Left colon (tissue), 2 donors: ENCODE measurements around the gene POLA1. TPM values are rescaled to one million over a fixed set of nuclear protein-coding genes. Genes with fewer than 3 reads are reported as not detected.
A peak's percentile ranks its signal among the peaks of the same experiment; 100 is the strongest.
"Not testable (repeated sequence)": the region's sequence is repeated elsewhere in the genome, so short reads cannot be mapped to it uniquely, and the experiment has no call there.

Experiments
- ATAC-seq: fragments of 200-7000 bp; cut with Tn5 transposase; one replicate; pipeline ENCODE4 v1.9.1; 2020; ENCODE audit warnings: mild to moderate bottlenecking, moderate library complexity
- DNase-seq, 2 donors: peaks; one replicate each; pipeline ENCODE4 v3.0.0-alpha.2; 2020
- intact Hi-C, 2 donors: fragments of 100-400 bp; cut with DNase I in 1 of 2; cut with micrococcal nuclease in 1 of 2; formaldehyde crosslinking; loops; one replicate each; pipeline versions ENCODE4 v1.11.2 to v1.14.0; 2022; cut with DNase I, micrococcal nuclease
- total RNA-seq, 2 donors: library from RNA; stranded (reverse); fragmentation: NEBNext Ultra II Directional; extraction: Animal tissue kit (Norgen Biotek cat#: 25700); gene quantifications; one replicate each; pipeline ENCODE4 v1.2.1, GENCODE V29; 2021
- donor health status: DM: no; HTN: no; CAD: no.
- donor health status: DM: yes; HTN: yes; CAD: no.

Gene POLA1
- total RNA-seq, 2 donors from 2014 or later: 6.4 to 7.9 TPM

DNA sequence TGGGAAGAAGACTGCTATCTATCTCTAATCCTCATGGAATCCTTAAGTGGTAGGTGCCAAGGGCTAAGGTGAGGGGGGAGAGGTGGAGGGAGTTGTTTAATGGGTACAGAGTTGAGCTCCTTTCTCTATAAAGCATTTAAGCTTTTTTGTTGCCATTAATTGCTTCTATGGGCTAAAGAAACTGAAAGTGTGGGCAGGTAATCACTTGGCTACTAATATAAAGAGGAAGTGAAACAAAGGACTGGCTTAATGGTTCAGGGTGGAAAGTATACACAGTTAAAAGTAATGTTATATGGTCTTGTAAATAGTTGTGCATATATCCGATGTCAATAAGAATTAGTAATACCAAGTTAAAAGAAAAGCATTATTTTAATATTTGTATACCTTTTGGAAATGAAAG, 83.9 kb downstream of the POLA1 start:
- ATAC-seq (no peak), DNase-seq (no peak)
- intact Hi-C loops: no loop called here

DNA sequence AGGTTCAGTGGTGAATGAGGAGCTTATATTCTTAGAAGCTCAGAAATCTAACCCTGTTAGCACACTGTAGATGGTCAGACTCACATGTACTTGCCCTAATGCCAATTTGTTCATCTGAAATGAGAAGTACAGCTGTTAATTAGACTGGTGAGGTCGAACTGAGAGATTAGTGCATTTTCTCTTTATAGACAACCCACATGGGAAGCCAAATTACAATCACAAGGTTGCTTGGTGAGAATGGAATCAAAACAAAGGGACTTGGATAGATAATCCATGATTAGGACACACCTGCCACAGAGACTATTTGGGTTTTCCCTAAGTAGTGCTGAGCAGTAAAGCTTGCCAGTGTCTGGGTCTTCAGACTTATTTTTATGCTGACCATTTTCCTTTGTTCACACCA, 88.3 kb downstream of the POLA1 start:
- ATAC-seq (no peak), DNase-seq (no peak)
- intact Hi-C loops: no loop called here

DNA sequence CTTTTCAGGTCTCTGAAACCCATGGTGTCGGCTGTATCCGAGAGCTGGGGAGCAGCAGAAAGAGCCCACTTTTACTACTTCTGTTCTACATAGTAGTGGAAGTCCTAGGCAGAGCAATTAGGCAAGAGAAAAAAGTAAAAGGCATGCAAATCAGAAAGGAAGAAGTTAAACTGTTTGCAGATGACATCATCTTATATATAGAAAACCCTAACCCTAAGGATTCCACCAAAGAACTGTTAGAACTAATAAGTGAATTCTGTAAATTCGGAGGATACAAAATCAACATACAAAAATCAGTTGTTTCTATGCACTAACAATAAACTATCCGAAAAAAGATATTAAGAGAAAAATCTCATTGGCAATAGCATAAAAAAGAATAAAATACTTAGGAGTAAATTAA, 95.3 kb downstream of the POLA1 start:
- DNase-seq (no peak), ATAC-seq (no peak)
- intact Hi-C loops: no loop called here

DNA sequence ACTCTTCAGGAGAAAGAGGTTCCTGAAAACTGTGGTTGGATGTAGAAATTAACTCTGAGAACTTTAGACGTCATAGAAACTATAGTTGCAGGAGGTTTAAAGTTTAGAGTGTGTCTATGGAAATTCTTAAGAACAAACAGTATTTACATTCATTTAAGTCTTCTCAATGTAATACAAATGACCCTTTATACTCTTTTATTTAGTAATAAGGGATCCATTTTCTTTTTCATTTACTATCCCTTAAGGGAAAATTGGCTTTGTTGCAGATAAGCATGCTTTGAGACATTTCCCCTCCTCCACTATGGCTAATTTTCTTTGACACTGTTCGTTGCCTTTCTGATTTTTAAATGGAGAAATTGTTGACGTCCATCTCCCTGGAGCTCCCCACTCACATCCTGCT, 96.4 kb downstream of the POLA1 start:
- intact Hi-C loops: no loop called here

DNA sequence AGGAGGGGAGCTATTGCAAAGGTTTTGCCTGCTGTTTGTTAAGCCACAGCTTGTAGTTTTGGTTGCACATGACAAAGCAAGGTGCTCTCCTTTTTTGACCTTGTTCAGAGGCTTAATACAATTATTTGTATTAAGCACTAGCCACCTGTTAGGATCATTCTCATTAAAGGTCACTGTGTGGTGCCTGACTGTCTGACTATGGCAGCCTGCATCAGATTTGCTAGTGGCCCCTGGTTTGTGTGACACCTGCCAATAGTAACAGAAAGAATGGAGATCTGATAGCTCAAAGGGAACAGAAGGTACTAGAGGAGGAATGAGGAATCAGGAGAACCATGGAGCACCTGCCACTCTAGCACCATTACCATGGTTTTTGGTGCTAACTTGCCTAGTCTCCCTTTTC, 102.5 kb downstream of the POLA1 start:
- intact Hi-C loops: no loop called here
- ATAC-seq: no peak

More for the DNA sequence above, 96.4 kb downstream of the POLA1 start:
- ATAC-seq (no peak), DNase-seq (no peak)

DNA sequence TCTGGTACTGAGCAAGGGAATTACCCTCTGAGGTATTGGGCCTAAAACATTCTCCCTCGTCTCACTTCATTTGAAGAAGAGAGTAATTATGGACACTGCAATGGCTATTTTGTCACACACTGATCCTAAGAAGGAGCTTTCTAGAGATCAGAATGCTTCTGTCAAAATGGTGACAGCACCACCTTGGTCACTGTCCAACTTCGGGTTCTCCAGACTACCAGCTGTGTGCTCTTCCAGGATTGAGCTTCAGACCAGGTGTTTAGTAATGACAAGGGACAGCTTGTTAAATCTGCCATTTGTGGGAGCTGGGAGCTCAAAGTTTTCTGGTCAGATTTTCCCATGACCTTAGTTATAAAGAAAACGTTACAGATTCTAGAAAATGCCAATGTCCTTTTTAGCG, 105.4 kb downstream of the POLA1 start:
- ATAC-seq (no peak), DNase-seq (no peak)
- intact Hi-C loops: no loop called here

More for the DNA sequence above, 102.5 kb downstream of the POLA1 start:
- DNase-seq: no peak

DNA sequence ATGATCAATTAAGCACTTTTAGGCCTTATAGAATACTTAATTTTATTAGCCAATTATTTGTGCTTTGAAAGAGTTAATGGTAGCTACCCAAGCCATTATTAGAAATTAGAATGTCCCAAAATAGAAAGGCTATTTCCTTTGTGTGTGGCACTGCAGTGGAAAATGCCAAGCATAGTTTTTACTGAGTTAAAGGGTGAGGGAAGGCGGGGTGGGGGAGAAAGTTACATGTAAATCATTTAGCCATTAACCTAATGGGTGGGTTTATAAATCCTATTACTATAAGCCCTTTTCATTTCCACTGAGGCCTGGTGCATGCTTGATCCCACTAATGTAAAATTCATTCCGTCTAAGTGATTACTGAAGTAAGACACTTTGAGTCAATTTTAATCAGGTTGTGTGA, 105.8 kb downstream of the POLA1 start:
- ATAC-seq (no peak), DNase-seq (no peak)
- intact Hi-C loops: no loop called here

- no peak for ATAC-seq
- intact Hi-C loops: no loop called here
- no peak for DNase-seq
Observed at GRCh38 chrX:24805201-24805600, 111.5 kb downstream of the POLA1 start.

- DNase-seq, intact Hi-C loops, ATAC-seq: not testable (repeated sequence)
Observed at GRCh38 chrX:24819807-24820206, 126.1 kb downstream of the POLA1 start.

GRCh38 chrX:24828147-24828546, 134.4 kb downstream of the POLA1 start:
- no peak for DNase-seq
- peak; percentile 38 for ATAC-seq
- intact Hi-C loops: no loop called here

DNA sequence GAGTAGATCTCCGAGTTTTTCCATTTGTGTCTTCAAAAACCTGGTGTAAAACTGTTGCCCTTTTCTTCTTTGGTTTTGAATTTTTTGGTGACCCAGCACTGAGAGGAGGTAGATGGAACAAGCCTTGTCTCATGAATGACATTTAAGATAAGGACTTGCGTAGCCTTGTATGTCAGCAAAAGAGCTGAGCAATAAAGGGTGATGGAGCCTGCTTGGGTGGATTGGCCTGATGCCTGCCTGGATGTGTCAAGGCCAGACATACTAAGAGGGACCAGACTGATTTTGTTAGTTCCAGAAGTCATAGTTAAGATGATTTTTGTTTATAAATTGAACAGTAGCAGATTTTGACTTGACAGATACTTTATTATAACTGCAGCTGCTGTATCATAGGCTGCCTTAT, 134.9 kb downstream of the POLA1 start:
- no peak for DNase-seq
- ATAC-seq: no peak
- intact Hi-C loops: no loop called here

- DNase-seq (no peak), ATAC-seq (no peak)
- intact Hi-C loops: no loop called here
Observed at GRCh38 chrX:24833695-24834094, 140.0 kb downstream of the POLA1 start.

- DNase-seq (no peak), ATAC-seq (no peak)
- intact Hi-C loops: loop anchor here in 1 of 2 donors (5.0 kb wide), 1 partner anchor 304 kb away; no protein-coding TSS in a partner anchor
Observed at GRCh38 chrX:24837966-24838365, 144.2 kb downstream of the POLA1 start.

- intact Hi-C loops: loop anchor here in 1 of 2 donors (5.0 kb wide), 1 partner anchor 304 kb away; no protein-coding TSS in a partner anchor
- ATAC-seq: peak; percentile 44
- DNase-seq: no peak
Observed at GRCh38 chrX:24838629-24839028, 144.9 kb downstream of the POLA1 start.

GRCh38 chrX:24839331-24839730, 145.6 kb downstream of the POLA1 start:
- intact Hi-C loops: loop anchor here in 1 of 2 donors (5.0 kb wide), 1 partner anchor 303 kb away; no protein-coding TSS in a partner anchor
- ATAC-seq (no peak), DNase-seq (no peak)

GRCh38 chrX:24842486-24842885, 148.8 kb downstream of the POLA1 start:
- ATAC-seq (no peak), DNase-seq (no peak)
- intact Hi-C loops: no loop called here

GRCh38 chrX:24846550-24847150, 152.9 kb downstream of the POLA1 start:
- DNase-seq (no peak), ATAC-seq (no peak)
- intact Hi-C loops: no loop called here

- intact Hi-C loops: no loop called here
- no peak for ATAC-seq
- no peak for DNase-seq
Observed at GRCh38 chrX:24851289-24851688, 157.6 kb downstream of the POLA1 start.

GRCh38 chrX:24851780-24852179, 158.1 kb downstream of the POLA1 start:
- intact Hi-C loops: no loop called here
- no peak for DNase-seq
- no peak for ATAC-seq

GRCh38 chrX:24858004-24858746, 164.5 kb downstream of the POLA1 start:
- ATAC-seq (no peak), DNase-seq (no peak)
- intact Hi-C loops: no loop called here
